Fibroblast of pulmonary artery (primary cell): ENCODE measurements around the gene SKI.

Source experiments
- DNase-seq: peaks from one replicate; pipeline ENCODE4 v3.0.0-alpha.2; 2010; ENCODE audit warnings: low read depth
- H3K4me3 ChIP-seq: replicated peaks from 2 replicates; pipeline ENCODE4 v1.5.1; 2011; ENCODE audit warnings: low read depth, mild to moderate bottlenecking, control low read depth, low read length, moderate library complexity
- TF ChIP-seq, protein P1 (sequence below): IDR thresholded peaks from 2 replicates; pipeline ENCODE4 v1.5.1; 2011; ENCODE audit warnings: mild to moderate bottlenecking, control low read depth, low read length, inconsistent platforms; ENCODE audit errors: missing control alignments

The SKI gene

GRCh38 chr1:2228694-2229036 lies 546 bp downstream of the SKI start:
- DNase-seq: peak; percentile 20
- H3K4me3 ChIP-seq: peak overlapping the region; percentile 81
- TF ChIP-seq, protein P1, sequence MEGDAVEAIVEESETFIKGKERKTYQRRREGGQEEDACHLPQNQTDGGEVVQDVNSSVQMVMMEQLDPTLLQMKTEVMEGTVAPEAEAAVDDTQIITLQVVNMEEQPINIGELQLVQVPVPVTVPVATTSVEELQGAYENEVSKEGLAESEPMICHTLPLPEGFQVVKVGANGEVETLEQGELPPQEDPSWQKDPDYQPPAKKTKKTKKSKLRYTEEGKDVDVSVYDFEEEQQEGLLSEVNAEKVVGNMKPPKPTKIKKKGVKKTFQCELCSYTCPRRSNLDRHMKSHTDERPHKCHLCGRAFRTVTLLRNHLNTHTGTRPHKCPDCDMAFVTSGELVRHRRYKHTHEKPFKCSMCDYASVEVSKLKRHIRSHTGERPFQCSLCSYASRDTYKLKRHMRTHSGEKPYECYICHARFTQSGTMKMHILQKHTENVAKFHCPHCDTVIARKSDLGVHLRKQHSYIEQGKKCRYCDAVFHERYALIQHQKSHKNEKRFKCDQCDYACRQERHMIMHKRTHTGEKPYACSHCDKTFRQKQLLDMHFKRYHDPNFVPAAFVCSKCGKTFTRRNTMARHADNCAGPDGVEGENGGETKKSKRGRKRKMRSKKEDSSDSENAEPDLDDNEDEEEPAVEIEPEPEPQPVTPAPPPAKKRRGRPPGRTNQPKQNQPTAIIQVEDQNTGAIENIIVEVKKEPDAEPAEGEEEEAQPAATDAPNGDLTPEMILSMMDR: no peak

DNA sequence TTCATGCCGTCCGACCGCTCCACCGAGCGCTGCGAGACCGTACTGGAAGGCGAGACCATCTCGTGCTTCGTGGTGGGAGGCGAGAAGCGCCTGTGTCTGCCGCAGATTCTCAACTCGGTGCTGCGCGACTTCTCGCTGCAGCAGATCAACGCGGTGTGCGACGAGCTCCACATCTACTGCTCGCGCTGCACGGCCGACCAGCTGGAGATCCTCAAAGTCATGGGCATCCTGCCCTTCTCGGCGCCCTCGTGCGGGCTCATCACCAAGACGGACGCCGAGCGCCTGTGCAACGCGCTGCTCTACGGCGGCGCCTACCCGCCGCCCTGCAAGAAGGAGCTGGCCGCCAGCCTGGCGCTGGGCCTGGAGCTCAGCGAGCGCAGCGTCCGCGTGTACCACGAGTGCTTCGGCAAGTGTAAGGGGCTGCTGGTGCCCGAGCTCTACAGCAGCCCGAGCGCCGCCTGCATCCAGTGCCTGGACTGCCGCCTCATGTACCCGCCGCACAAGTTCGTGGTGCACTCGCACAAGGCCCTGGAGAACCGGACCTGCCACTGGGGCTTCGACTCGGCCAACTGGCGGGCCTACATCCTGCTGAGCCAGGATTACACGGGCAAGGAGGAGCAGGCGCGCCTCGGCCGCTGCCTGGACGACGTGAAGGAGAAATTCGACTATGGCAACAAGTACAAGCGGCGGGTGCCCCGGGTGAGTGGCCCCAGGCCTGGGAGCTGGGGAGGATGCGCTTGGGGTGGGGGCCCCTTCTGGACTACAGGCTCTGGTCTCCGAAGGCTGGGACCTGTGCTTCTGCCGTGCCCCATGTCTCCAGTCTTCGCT lies 1.1 kb downstream of the SKI start:
- H3K4me3 ChIP-seq: peak overlapping the region; percentile 81
- TF ChIP-seq, protein P1: no peak
- DNase-seq: peak; percentile 82

DNA sequence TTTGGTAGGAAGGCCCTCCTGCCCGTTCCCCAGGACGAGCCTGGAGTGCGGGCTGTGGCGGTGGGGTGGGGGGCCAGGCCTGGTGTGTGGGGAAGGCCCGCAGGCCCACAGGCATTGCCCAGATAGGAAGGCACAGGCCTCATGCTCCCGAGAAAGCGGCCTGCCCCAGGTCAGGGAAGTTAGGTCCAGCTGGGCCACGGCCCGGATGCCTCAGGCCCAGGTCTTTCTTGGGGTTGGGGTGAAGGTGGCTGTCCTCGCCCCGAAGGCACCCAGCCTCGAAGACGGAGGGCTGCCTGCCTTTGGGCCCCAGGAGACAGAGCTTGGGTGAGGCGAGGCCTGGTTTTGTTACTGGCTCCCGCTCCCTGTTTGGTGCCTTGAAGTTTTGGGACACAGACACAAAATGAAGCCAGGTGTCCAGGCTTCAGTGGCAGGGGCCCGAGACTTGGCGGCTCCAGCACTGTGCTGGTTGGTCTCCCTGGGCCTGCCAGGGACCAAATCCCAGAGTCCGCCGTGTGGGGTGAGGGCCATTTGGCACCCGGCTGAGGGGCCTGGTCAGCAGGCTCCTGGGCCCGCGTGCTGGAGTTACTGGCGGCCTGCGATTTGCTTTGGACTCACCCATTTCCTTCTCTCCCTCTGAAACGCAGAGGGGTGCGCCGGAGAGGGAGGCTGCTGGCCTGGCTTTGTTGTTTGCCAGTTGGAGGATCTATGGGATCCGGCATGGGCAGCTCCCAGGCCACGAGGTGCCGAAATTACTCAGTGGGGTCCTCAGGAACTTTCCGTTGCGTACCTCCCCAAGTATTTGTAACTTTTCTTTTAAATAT lies 2.0 kb downstream of the SKI start:
- peak overlapping the region; percentile 81 for H3K4me3 ChIP-seq
- TF ChIP-seq, protein P1: no peak
- peak; percentile 54 for DNase-seq

DNA sequence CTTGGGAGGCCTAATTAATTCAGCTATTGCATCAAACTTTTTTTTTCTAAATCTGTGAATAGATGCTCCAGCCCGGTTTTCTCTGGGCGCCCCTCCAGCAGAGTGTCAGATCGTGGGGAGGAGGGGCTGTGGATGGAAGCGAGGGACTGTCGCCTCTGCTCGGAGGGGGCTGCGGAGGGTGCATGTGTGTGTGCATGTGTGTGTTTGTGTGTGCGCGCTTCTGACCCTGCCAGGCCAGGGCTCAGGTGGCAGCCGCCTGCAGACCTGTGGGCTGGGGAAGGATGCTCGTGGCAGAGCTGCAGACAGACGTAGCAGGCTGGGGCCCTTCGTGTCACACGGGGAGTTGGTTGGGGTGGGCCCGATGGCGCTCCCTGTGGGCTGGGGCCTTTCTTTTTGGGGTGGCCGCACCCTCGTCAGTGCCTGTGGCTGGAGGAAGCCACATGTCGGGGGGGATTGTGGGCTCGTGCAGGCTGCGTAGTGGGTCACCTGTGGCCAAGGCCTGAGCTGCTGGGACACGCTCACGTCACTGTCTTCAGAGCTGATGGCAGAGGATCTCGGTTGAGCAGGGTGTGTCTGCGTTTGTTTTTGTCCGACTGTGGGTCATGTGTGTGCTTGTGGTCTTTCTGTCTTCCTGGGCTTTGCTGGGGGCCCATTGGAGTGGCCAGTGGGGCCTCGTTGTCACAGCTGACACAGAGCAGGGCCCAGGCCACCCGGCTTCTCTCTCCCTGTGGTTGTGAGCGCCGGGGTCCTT lies 2.8 kb downstream of the SKI start:
- peak overlapping the region; percentile 81 for H3K4me3 ChIP-seq
- no peak for DNase-seq
- TF ChIP-seq, protein P1: no peak

- TF ChIP-seq, protein P1: no peak
- peak overlapping the region; percentile 81 for H3K4me3 ChIP-seq
- peak; percentile 90 for DNase-seq
Observed at GRCh38 chr1:2231532-2232254, 3.6 kb downstream of the SKI start.

DNA sequence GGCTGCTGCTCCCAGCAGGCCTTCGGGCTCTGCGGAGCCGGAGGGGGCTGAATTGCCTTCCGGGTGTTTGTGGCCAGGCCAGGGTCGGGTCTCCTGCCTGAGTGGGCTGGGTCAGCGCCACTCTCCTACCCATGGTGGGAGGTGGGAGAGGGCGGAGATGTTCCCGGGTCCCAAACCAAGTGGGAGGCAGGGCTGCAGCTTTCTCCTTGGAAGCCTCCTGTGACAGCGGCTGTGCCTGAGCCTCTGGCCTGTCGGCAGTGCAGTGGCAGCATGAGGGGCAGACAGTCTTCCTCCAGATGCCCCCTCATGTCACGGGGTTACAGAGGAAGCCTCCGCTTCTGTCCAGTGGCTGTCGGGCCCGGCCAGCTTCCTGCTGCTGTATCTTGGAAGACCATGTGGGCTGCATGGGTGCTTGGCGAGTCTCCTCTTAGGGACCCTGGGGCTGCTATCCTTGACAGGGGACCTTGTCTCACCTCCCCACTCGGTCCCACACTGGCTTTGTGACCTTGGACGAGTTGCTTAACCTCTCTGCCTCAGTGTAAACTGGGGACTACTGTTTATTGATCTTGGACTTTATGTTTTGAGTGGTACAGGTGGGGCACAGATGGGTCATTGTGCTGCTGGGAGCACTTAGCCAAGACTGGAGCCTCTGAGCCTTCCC lies 4.3 kb downstream of the SKI start:
- peak overlapping the region; percentile 81 for H3K4me3 ChIP-seq
- TF ChIP-seq, protein P1: no peak
- DNase-seq: no peak
